HepG2 (cell line): ENCODE results near the gene CRAT. TPM values are rescaled to one million over a fixed set of nuclear protein-coding genes. Genes with fewer than 3 reads are reported as not detected.

Source experiments
- CHD2 ChIP-seq: IDR thresholded peaks from 2 replicates; pipeline ENCODE4 v1.6.1; 2011; ENCODE audit warnings: low read depth, low read length, improper control_type of control experiment
- FOXP1 ChIP-seq, 2 experiments: fragments of 450-650 bp in 1 of 2; IDR thresholded peaks; 2 replicates each; pipeline ENCODE4 v1.6.1; 2017 to 2018; ENCODE audit warnings: antibody characterized with exemption in 1 of 2
- HNF4A ChIP-seq: sonication (generic); formaldehyde crosslinking; IDR thresholded peaks from 2 replicates; pipeline ENCODE4 v1.4.0; 2020; ENCODE audit warnings: missing genetic modification reagents
- KLF13 ChIP-seq: sonication (generic); formaldehyde crosslinking; IDR thresholded peaks from 2 replicates; pipeline ENCODE4 v1.4.0; 2020; ENCODE audit warnings: mild to moderate bottlenecking, missing genetic modification reagents
- KMT2B ChIP-seq: IDR thresholded peaks from 2 replicates; pipeline ENCODE4 v1.6.1; 2016; ENCODE audit warnings: missing genetic modification reagents, missing compliant biosample characterization
- MBD4 ChIP-seq: IDR thresholded peaks from 2 replicates; pipeline ENCODE4 v1.6.1; 2012; ENCODE audit warnings: low read length, inconsistent platforms, borderline replicate concordance
- PCBP1 ChIP-seq: fragments of 200-400 bp; formaldehyde crosslinking; IDR thresholded peaks from 2 replicates; pipeline ENCODE4 v1.6.1; 2017; ENCODE audit warnings: mild to moderate bottlenecking, low read depth, low read length, borderline replicate concordance
- POLR2G ChIP-seq: fragments of 200-400 bp; formaldehyde crosslinking; IDR thresholded peaks from 2 replicates; pipeline ENCODE4 v1.6.1; 2018; ENCODE audit warnings: mild to moderate bottlenecking, low read depth, low read length, moderate library complexity
- RXRB ChIP-seq: IDR thresholded peaks from 2 replicates; pipeline ENCODE4 v1.6.1; 2016; ENCODE audit warnings: borderline replicate concordance, missing genetic modification reagents, missing compliant biosample characterization
- SAP130 ChIP-seq: IDR thresholded peaks from 2 replicates; pipeline ENCODE4 v1.6.1; 2016; ENCODE audit warnings: low read depth
- ZFP36L2 ChIP-seq: sonication (generic); formaldehyde crosslinking; IDR thresholded peaks from 2 replicates; pipeline ENCODE4 v1.4.0; 2020; ENCODE audit warnings: missing genetic modification reagents
- ZFY ChIP-seq: sonication (generic); formaldehyde crosslinking; IDR thresholded peaks from 2 replicates; pipeline ENCODE4 v1.4.0; 2020; ENCODE audit warnings: missing genetic modification reagents
- ZNF598 ChIP-seq: sonication (generic); formaldehyde crosslinking; IDR thresholded peaks from 2 replicates; pipeline ENCODE4 v1.5.1; 2020; ENCODE audit warnings: mild to moderate bottlenecking, missing genetic modification reagents, borderline replicate concordance
- ZNF607 ChIP-seq: sonication (generic); formaldehyde crosslinking; IDR thresholded peaks from 2 replicates; pipeline ENCODE4 v1.5.1; 2020; ENCODE audit warnings: missing genetic modification reagents, mild to moderate bottlenecking, borderline replicate concordance
- ZNF614 ChIP-seq: IDR thresholded peaks from 2 replicates; pipeline ENCODE4 v1.6.1; 2018; ENCODE audit warnings: missing biosample characterization, missing genetic modification reagents, inconsistent platforms, borderline replicate concordance
- polyA plus RNA-seq, 8 experiments: library from polyadenylated mRNA; depleted of rRNA in 3 of 8; stranded (reverse) in 7 of 8; unstranded in 1 of 8; fragments of >200 nt; fragmentation: Illumina TruSeq in 4 of 8; extraction: Trizol in 4 of 8; gene quantifications; 2 replicates each; pipeline versions ENCODE4 v1.2.1 to v1.2.3, GENCODE V29; 2011 to 2016; ENCODE audit warnings: low read depth in 4 of 8, missing spikeins in 1 of 8, mixed read lengths in 1 of 8; ENCODE audit not compliant: insufficient read depth in 1 of 8
- total RNA-seq, 5 experiments: library from RNA; depleted of rRNA; stranded (reverse); fragments of >200 nt; fragmentation: Illumina TruSeq; extraction: Trizol; gene quantifications; 2 replicates each; pipeline ENCODE4 v1.2.3, GENCODE V29; 2016; ENCODE audit warnings: low read depth in 1 of 5
- TF ChIP-seq, protein P1 (sequence below): sonication (generic); formaldehyde crosslinking; IDR thresholded peaks from 2 replicates; pipeline ENCODE4 v1.4.0; 2020; ENCODE audit warnings: missing genetic modification reagents, borderline replicate concordance
- TF ChIP-seq, protein P2 (sequence below): sonication (generic); formaldehyde crosslinking; IDR thresholded peaks from 2 replicates; pipeline ENCODE4 v1.4.0; 2020; ENCODE audit warnings: missing genetic modification reagents, low read depth, mild to moderate bottlenecking, borderline replicate concordance
- TF ChIP-seq, protein P3 (sequence below): sonication (generic); formaldehyde crosslinking; IDR thresholded peaks from 2 replicates; pipeline ENCODE4 v1.4.0; 2020; ENCODE audit warnings: missing genetic modification reagents
- TF ChIP-seq, protein P4 (sequence below): IDR thresholded peaks from 2 replicates; pipeline ENCODE4 v1.6.1; 2016; ENCODE audit warnings: low read depth

The CRAT gene
- total and polyA plus RNA-seq, 2 of the 13 experiments (the other 11 are each of a cell fraction or from before 2014, with no cell fraction given), result 26.1 to 26.6 TPM

DNA sequence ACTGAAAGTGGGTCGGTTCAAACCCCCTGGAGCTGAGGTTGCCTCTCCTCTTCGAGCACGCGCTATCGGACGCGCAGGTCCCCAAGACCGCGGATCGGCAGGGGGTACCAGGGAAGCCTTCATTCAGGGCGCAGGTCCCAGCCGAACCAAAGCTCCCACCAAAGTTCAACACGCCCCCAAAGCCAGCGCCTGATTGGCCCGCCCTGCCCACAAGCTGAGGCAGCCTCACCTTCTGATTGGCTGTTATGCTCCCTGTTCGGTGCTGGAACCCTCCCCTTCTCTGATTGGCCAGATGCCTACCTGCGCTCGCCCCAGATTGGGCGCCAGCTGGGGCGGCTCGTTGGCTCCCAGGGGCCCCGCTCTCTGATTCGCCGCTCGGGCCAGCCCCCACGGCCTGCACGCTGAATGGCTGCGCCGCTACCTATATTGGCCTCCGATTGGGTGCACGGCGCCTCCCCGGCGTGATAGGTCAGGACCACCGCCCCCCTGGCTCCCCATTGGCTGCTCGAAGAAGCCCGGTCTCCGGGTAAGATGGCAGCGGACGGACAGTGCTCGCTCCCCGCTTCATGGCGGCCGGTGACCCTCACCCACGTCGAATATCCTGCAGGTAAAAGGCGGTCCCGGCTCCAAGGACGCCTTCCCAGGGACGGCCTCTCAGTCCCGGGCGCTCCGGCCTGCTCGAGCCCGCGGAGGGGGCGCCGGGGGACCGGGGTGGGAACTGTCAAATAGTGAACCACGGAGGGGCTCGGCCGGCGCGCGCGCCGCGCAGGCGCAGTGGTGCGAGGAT is 29.8 kb downstream of the CRAT start, which contains the start of gene DOLPP1 (continued):
- TF ChIP-seq, protein P1, sequence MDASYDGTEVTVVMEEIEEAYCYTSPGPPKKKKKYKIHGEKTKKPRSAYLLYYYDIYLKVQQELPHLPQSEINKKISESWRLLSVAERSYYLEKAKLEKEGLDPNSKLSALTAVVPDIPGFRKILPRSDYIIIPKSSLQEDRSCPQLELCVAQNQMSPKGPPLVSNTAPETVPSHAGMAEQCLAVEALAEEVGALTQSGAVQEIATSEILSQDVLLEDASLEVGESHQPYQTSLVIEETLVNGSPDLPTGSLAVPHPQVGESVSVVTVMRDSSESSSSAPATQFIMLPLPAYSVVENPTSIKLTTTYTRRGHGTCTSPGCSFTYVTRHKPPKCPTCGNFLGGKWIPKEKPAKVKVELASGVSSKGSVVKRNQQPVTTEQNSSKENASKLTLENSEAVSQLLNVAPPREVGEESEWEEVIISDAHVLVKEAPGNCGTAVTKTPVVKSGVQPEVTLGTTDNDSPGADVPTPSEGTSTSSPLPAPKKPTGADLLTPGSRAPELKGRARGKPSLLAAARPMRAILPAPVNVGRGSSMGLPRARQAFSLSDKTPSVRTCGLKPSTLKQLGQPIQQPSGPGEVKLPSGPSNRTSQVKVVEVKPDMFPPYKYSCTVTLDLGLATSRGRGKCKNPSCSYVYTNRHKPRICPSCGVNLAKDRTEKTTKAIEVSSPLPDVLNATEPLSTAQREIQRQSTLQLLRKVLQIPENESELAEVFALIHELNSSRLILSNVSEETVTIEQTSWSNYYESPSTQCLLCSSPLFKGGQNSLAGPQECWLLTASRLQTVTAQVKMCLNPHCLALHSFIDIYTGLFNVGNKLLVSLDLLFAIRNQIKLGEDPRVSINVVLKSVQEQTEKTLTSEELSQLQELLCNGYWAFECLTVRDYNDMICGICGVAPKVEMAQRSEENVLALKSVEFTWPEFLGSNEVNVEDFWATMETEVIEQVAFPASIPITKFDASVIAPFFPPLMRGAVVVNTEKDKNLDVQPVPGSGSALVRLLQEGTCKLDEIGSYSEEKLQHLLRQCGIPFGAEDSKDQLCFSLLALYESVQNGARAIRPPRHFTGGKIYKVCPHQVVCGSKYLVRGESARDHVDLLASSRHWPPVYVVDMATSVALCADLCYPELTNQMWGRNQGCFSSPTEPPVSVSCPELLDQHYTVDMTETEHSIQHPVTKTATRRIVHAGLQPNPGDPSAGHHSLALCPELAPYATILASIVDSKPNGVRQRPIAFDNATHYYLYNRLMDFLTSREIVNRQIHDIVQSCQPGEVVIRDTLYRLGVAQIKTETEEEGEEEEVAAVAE (CRISPR knock-in tag), result peak; percentile 46; the same call in 1 of the 2 replicates
- TF ChIP-seq SAP130 (CRISPR knock-in tag), result peak; percentile 91
- TF ChIP-seq KLF13 (CRISPR knock-in tag), result no peak
- TF ChIP-seq PCBP1, result peak; percentile 90
- peak; percentile 63 for TF ChIP-seq CHD2
- peak; percentile 84 for TF ChIP-seq POLR2G
- peak; percentile 50; the same call in 1 of the 2 replicates for TF ChIP-seq ZFY (CRISPR knock-in tag)
- TF ChIP-seq, protein P2, sequence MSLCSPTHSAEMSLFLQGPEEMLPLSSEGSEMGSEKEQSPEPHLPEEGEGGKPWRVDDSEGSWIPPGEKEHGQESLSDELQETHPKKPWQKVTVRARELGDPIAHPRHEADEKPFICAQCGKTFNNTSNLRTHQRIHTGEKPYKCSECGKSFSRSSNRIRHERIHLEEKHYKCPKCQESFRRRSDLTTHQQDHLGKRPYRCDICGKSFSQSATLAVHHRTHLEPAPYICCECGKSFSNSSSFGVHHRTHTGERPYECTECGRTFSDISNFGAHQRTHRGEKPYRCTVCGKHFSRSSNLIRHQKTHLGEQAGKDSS, result no peak
- TF ChIP-seq ZNF614 (CRISPR knock-in tag), result 0 out of 2 replicates have a peak, but pooled peaks have one; percentile 21
- TF ChIP-seq HNF4A, result 0 out of 2 replicates have a peak, but pooled peaks have one; percentile 3
- no peak for TF ChIP-seq MBD4
- TF ChIP-seq FOXP1 (IDR thresholded peaks at IDR 0.05), result no peak
- no peak for TF ChIP-seq FOXP1 (CRISPR knock-in tag; IDR thresholded peaks at IDR 0.05)
- 0 out of 2 replicates have a peak, but pooled peaks have one; percentile 69 for TF ChIP-seq ZNF607 (CRISPR knock-in tag)
- TF ChIP-seq ZNF598 (CRISPR knock-in tag), result no peak
- TF ChIP-seq, protein P3, sequence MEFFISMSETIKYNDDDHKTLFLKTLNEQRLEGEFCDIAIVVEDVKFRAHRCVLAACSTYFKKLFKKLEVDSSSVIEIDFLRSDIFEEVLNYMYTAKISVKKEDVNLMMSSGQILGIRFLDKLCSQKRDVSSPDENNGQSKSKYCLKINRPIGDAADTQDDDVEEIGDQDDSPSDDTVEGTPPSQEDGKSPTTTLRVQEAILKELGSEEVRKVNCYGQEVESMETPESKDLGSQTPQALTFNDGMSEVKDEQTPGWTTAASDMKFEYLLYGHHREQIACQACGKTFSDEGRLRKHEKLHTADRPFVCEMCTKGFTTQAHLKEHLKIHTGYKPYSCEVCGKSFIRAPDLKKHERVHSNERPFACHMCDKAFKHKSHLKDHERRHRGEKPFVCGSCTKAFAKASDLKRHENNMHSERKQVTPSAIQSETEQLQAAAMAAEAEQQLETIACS, result peak; percentile 35; the same call in 1 of the 2 replicates
- TF ChIP-seq ZFP36L2 (CRISPR knock-in tag), result 0 out of 2 replicates have a peak, but pooled peaks have one; percentile 33
- TF ChIP-seq RXRB (CRISPR knock-in tag), result peak; percentile 16; the same call in 1 of the 2 replicates
- peak; percentile 78 for TF ChIP-seq KMT2B
- TF ChIP-seq, protein P4, sequence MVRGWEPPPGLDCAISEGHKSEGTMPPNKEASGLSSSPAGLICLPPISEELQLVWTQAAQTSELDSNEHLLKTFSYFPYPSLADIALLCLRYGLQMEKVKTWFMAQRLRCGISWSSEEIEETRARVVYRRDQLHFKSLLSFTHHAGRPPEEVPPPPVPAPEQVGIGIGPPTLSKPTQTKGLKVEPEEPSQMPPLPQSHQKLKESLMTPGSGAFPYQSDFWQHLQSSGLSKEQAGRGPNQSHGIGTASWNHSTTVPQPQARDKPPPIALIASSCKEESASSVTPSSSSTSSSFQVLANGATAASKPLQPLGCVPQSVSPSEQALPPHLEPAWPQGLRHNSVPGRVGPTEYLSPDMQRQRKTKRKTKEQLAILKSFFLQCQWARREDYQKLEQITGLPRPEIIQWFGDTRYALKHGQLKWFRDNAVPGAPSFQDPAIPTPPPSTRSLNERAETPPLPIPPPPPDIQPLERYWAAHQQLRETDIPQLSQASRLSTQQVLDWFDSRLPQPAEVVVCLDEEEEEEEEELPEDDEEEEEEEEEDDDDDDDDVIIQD (CRISPR knock-in tag), result no peak; the same call in 1 of the 2 replicates
